Bronchial epithelial cell (primary cell): ENCODE data around the gene LCLAT1. TPM values are rescaled to one million over a fixed set of nuclear protein-coding genes. Genes with fewer than 3 reads are reported as not detected.

ENCODE experiments used
- DNase-seq: peaks from one replicate; pipeline ENCODE4 v3.0.0-alpha.2; 2010; ENCODE audit warnings: low read depth
- FAIRE-seq: peaks from 2 replicates; lab custom pipeline; 2011; peaks lifted over from hg19 to GRCh38; lab: Jason Lieb, UNC
- H3K27me3 ChIP-seq: 2 replicates; pipeline ENCODE4 v1.5.1; 2011; ENCODE audit warnings: low read length; ENCODE audit not compliant: control insufficient read depth, insufficient read depth
- H3K36me3 ChIP-seq: 2 replicates; pipeline ENCODE4 v1.5.1; 2011; ENCODE audit warnings: low read length; ENCODE audit not compliant: control insufficient read depth, insufficient read depth
- H3K4me3 ChIP-seq: 2 replicates; pipeline ENCODE4 v1.5.1; 2011; ENCODE audit warnings: mild to moderate bottlenecking, low read depth, low read length, control low read depth
- CTCF ChIP-seq: IDR thresholded peaks from 2 replicates; pipeline ENCODE4 v1.5.1; 2011; ENCODE audit warnings: mild to moderate bottlenecking, moderate library complexity, low read length, control low read depth, inconsistent platforms; ENCODE audit not compliant: insufficient read depth, severe bottlenecking
- total RNA-seq: library from RNA; depleted of rRNA; stranded (reverse); fragments of >200 nt; gene quantifications from 2 replicates; pipeline ENCODE4 v1.2.1, GENCODE V29; 2014

Gene LCLAT1
- total RNA-seq, 1 donor from 2014 or later: 8.7 TPM

GRCh38 chr2:30661173-30662107 is 214.4 kb downstream of the LCLAT1 start:
- peak; percentile 45 for DNase-seq
- no peak for TF ChIP-seq CTCF
- H3K27me3 ChIP-seq: no peaks in the 10 kb centered on the region
- no peaks in the 10 kb centered on the region for H3K36me3 ChIP-seq
- H3K4me3 ChIP-seq: no peak overlapping the region
- FAIRE-seq: no peak

GRCh38 chr2:30662268-30663131 is 215.5 kb downstream of the LCLAT1 start:
- FAIRE-seq (no peak), DNase-seq (peak; percentile 54)
- TF ChIP-seq CTCF: no peak
- Histone ChIP-seq H3K36me3 (no peaks in the 10 kb centered on the region), H3K27me3 (no peaks in the 10 kb centered on the region), H3K4me3 (no peak overlapping the region)

- H3K4me3 ChIP-seq: no peak overlapping the region
- no peaks in the 10 kb centered on the region for H3K36me3 ChIP-seq
- no peak for DNase-seq
- no peak for TF ChIP-seq CTCF
- FAIRE-seq: no peak
- no peaks in the 10 kb centered on the region for H3K27me3 ChIP-seq
Observed at GRCh38 chr2:30663321-30663720, 216.3 kb downstream of the LCLAT1 start.

GRCh38 chr2:30663806-30664205 is 216.8 kb downstream of the LCLAT1 start:
- DNase-seq: no peak

More at GRCh38 chr2:30663806-30664205, 216.8 kb downstream of the LCLAT1 start:
- FAIRE-seq: no peak
- Histone ChIP-seq H3K27me3 (no peaks in the 10 kb centered on the region), H3K36me3 (no peaks in the 10 kb centered on the region), H3K4me3 (no peak overlapping the region)
- TF ChIP-seq CTCF: no peak
